ENCODE data around the gene SLFN5.
"Not testable (repeated sequence)": the region's sequence is repeated elsewhere in the genome, so short reads cannot be mapped to it uniquely, and the experiment has no call there.

SLFN5 gene

DNA sequence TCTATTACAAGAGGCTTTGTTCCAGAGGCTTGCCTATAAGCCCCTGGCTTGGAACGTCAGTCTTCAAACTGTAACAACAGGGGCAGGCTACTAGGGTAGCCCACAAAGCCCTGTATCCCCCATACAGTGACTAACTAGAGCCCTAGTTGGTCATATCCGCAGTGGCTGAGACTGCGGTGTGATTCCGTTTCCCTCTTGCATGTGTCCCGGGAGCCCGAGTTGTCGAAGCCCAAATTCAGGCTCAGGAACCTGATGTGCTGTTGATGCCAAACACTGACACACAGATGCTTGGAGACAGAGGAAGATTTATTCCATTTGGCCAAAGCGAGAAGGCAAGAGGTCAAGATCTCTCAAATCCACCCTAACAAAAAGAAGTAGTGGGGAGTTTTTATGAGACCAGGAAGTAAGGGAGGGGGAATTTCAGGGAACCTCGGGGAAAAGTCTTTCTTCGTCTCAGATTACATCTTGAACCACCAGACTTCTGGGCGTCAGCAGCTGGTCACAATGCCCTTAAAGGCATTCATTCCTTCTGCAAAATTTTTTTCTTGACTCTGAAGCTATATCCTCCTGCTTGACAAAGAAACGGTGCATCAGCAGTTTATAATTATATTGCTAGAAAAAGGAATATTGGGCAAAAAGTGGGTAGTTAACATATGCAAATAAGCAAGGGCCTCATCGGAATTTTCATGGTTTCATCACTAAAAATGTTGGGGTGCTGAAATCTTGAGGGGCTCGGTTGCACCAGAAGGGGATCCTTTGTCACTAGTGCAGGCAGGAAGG is 879 bp downstream of the SLFN5 start:
- DNase-seq = no peak

DNA sequence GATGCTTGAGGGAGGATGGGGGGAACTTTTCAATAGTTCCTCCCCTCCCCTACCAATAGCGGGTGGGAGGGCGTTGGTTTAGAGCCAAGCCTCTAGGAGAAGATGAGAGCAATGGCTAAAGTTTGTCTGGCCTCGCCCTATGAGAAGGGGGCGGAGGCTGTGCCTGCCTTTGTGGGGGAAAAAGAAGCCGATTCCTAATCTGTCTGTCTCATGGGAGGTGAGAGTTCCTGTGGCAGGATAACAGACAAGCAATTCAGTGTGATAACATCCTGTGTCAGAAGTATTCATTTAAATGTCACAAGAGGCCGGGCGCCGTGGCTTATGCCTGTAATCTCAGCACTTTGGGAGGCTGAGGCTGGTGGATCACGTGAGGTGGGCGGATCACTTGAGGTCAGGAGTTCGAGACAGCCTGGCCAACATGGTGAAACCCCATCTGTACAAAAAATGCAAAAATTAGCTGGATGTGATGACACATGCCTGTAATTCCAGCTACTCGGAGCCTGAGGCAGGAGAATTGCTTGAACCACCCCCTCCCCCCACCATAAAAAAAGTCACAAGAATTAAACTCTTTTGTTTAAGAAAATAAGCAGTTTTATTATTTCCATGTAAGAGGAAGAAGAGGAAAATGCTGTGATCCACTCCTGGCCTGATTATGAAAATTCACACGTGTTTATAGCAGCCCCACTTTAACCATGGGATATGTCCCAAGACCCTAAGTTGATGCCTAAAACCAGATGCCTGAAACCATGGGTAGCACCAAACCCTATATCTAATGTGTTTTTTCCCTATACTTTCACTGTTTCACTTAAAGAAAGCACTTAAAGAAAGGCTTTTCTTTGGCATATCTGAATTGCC is 1.7 kb downstream of the SLFN5 start:
- no peak for DNase-seq

DNA sequence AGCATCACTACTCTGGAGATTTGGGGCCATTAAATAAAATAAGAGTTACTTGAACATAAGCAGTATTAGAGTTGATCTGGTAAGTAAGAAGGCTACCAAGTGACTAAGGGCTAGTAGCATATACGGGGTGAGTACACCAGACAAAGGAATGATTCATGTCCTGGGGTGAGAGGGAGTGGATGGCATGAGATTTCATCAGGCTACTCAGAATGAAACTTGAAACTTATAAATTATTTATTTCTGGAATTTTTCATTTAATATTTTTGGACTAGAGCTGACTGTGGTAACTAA is 2.3 kb downstream of the SLFN5 start:
- no peak for DNase-seq

DNA sequence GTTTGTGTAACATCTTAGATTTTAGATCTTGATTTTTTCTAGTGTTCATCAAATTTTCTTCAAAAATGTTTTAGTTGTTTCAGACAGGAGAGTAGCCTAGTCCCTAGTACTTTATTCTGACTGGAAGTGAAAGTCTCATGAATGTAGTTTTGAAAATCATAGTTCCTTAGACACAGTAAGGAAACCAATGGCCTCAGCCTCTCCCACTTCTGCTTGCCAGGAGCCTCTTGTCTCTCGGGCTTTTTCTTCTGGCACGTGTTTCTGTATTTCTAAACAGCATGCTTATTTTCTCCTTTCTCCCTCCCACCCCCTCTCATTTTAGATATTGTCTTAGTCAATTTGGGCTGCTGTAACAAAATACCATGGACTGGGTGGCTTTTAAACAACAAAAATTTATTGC is 9.8 kb downstream of the SLFN5 start:
- DNase-seq = no peak

DNA sequence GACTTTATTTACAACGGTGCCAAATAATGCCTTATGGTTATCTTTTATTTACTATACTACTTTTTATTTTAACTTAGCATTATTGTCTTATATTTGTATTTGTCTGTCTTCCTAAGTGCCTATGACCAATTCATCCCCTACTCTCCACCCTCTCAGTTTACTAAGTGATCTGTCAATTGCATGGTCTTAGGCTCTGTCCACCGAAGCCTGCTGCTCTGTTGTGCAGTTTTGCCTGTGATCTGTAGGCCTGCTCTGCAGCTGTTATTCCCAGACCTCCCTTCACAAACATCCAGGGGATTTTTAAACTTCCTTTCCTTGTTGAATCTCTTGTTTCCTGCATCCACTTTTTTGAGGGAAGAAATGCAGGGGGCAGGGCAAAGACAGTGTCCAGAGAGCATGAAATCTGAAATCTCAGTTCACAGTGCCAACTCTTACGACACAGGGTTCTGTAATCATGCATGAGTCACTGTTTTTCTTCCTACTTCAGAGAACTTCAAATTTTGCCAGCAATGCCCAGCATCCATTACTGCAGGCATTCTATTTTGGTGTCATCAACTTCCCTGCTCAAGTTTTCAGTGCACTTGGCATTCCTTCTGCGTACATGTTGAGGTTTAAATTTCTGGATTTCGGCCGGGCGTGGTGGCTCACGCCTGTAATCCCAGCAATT is 11.4 kb downstream of the SLFN5 start:
- DNase-seq = no peak

DNA sequence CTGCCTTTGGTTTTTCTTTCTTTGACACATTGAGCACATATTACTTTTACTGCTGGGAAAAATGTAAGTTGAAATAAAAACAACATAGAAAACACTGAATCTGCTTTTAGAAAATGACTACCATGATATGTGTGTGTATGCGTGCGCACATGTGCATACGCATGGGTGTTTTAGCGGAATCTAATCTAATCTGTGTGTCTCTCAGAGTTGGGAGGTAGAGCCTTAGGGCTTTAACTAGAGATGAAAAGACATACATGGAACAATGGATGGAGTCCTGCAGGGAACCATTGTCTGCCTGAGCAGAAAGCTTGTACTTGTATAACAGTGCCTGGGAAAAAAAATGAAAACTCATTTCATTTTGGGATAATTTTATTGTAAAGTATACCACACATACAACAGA is 12.4 kb downstream of the SLFN5 start:
- DNase-seq = no peak

DNA sequence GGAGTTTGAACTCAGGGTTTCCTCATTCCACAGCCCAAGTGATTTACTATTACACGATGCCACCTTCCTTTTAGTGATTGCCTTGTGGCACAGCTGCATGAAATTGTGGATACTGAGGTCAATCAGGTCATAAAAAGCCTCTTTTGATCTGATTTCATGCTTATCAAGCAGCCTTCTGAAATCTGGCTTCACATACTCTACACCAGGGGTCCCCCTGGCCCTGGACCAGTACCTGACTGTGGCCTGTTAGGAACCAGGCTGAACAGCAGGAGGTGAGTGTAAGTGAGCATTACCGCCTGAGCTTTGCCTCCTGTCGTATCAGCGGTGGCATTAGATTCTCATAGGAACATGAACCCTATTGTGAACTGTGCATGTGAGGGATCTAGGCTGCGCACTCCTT is 13.8 kb downstream of the SLFN5 start:
- DNase-seq = no peak

DNA sequence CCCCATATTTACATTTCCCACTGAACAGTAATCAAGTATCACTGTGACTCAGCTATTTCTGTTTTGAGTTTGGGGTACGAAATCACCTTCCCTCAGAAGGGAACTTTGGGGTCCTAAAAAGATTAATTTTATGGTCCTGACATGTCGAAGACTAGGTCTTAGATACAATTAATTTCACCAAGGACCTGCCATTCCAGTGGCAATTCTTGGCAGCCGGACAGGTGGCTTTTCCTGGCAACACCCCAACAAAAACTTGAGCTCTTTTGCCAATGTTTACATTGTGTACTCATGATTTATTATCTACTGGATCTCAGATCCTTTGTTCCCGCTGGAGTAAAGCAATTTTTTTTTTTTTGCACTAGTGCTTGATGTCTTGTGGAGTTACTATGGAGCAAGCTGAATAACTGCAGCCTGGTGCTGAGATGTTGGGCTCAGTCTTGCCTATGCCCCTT is 14.4 kb downstream of the SLFN5 start:
- DNase-seq = no peak

DNA sequence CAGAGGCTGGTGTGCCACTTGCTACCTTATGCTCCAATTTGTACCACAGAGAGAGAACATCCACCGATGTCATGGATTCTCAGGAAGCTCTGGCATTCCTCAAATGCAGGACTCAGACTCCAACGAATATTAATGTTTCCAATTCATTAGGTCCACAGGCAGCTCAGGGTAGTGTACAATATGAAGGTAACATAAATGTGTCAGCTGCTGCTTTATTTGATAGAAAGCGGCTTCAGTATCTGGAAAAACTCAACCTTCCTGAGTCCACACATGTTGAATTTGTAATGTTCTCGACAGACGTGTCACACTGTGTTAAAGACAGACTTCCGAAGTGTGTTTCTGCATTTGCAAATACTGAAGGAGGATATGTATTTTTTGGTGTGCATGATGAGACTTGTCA is 16.1 kb downstream of the SLFN5 start:
- DNase-seq = no peak

DNA sequence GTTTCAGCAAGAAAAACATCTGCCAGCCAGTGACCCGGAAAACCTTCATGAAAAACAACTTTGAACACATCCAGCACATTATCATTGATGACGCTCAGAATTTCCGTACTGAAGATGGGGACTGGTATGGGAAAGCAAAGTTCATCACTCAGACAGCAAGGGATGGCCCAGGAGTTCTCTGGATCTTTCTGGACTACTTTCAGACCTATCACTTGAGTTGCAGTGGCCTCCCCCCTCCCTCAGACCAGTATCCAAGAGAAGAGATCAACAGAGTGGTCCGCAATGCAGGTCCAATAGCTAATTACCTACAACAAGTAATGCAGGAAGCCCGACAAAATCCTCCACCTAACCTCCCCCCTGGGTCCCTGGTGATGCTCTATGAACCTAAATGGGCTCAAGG is 22.2 kb downstream of the SLFN5 start:
- no peak for DNase-seq

DNA sequence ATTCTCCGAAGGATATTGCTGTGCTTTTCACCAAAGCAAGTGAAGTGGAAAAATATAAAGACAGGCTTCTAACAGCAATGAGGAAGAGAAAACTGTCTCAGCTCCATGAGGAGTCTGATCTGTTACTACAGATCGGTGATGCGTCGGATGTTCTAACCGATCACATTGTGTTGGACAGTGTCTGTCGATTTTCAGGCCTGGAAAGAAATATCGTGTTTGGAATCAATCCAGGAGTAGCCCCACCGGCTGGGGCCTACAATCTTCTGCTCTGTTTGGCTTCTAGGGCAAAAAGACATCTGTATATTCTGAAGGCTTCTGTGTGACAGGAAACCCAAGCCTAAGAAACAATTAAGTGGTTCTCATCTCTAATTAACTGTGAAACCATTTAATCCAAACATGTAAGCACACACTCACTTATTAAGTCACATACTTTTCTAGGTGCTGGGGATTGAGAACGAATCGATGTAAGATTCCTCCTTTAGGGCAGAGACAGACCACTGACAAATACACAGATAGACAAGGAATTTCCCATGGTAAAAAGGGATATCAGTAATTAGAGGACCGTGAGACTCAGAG is 22.8 kb downstream of the SLFN5 start:
- DNase-seq = no peak

DNA sequence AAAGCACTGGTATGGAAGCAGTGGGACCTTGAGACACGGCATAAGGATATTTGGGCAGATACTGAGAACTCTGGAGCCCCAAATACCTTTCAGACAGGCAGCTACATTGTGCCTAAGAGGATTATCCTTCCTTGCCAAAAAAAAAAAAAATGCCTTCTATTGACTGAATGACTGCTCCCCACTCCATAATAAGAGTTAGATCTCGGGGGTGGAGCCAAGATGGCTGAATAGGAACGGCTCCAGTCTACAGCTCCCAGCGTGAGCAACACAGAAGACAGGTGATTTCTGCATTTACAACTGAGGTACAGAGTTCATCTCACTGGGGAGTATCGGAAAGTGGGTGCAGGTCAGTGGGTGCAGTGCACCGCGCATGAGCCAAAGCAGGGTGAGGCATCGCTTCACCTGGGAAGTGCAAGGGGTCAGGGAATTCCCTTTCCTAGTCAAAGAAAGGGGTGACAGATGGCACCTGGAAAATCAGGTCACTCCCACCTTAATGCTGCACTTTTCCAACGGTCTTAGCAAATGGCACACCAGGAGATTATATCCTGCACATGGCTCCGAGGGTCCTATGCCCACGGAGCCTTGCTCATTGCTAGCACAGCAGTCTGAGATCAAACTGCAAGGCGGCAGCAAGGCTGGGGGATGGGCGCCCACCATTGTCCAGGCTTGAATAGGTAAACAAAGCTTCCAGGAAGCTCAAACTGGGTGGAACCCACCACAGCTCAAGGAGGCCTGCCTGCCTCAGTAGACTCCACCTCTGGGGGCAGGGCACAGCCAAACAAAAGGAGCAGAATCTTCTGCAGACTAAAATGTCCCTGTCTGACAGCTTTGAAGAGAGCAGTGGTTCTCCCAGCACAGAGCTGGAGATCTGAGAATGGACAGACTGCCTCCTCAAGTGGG is 31.5 kb downstream of the SLFN5 start:
- not testable (repeated sequence) for DNase-seq

DNA sequence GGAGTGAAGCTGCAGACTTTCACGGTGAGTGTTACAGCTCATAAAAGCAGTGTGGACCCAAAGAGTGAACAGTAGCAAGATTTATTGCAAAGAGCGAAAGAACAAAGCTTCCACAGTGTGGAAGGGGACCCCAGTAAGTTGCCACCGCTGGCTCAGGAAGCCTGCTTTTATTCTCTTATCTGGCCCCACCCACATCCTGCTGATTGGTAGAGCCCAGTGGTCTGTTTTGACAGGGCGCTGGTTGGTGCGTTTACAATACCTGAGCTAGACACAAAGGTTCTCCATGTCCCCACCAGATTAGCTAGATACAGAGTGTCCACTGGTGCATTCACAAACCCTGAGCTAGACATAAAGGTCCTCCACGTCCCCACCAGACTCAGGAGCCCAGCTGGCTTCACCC is 35.6 kb downstream of the SLFN5 start:
- DNase-seq = not testable (repeated sequence)

DNA sequence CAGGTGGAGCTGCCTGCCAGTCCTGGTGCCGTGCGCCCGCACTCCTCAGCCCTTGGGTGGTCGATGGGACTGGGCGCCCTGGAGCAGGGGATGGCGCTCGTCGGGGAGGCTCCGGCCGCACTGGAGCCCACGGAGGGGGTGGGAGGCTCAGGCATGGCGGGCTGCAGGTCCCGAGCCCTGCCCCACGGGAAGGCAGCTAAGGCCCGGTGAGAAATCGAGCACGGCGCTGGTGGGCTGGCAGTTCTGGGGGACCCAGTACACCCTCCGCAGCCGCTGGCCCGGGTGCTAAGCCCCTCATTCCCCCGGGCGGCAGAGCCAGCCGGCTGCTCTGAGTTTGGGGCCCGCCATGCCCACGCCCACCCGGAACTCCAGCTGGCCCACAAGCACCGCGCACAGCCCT is 36.0 kb downstream of the SLFN5 start:
- DNase-seq = not testable (repeated sequence)

DNA sequence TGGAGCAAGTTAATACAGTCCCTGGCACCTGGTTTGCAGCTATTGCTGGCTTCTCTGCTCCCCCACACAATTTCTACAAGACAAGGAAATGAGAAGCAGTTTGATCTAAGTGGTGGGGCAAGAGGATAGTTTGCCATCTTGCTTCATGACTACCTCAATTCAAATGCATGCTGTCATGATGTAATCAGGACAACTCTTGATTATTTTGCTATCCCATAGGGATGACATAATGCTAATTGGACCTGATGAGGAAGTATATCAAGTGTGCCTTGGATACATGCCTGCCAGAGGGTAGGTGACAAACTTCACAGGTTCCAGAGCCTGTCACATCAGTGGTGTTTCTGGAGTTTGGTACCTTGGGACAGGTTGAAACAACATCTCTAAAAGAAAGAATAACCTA is 40.9 kb downstream of the SLFN5 start:
- no peak for DNase-seq

DNA sequence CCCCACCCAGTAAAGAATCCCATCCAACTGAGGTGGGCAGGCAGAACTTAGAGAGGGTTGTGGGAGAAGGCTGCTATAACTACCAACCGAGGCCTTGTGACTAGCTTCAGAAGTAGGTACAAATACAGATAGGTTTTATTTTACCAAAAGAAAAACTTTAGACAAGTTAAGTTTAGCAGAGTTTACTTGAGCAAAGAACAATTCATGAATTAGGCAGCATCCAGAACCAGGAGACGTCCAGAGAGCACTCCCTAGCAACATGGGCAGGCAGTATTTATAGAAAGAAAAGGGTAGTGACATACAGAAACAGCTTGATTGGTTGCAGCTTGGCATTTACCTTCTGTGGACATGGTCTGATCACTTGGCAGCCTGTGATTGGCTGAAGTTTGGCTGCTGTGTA is 42.1 kb downstream of the SLFN5 start:
- no peak for DNase-seq

DNA sequence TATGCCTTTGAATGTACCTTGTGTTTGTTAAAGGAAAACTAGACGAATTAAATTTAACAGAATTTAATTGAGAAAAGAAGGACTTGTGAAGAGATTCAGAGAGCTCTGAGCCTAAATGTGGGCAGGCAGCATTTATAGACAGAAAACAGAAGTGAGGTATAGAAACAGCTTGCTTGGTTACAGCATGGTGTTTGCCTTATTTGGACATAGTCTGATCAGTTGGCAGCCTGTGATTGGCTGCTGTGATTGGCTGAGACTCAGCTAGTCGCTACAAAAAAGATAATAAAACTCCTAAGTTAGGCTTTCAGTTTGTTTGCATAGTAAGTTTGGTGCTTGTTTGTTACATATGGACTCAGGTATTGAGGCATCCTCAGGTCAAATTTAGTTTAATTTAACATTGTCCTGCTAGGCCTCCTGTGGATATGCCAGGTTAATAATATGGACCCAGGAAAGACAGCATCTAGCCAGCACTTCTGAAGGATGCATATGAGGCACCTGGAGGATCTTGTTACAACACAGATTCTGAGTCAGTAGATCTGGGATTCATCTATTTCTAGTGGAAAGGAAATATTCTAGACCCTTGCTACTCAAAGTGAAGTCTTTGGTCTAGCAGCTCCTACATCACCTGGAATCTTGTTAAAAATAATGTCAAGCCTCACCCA is 43.4 kb downstream of the SLFN5 start:
- no peak for DNase-seq

DNA sequence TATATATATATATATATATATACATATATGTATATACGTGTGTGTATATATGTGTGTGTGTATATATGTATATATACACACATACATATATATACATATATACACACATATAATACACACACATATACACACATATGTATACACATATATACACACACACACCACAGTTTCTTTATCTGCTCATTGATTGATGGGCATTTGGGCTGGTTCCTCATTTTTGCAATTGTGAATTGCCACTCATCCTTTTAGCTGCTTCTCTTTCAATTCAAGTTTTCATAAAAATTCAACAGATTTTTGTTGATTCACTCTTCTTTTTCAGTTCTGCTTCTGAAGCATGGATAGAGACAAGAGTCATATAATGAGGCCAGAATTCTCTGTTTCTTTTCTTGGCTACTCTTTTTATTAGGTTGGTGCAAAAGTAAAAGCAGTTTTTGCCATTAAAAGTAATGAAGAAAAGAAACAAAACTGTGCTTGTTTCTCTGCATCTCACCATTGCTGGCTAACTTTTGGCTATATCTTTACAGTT is 44.5 kb downstream of the SLFN5 start:
- no peak for DNase-seq

DNA sequence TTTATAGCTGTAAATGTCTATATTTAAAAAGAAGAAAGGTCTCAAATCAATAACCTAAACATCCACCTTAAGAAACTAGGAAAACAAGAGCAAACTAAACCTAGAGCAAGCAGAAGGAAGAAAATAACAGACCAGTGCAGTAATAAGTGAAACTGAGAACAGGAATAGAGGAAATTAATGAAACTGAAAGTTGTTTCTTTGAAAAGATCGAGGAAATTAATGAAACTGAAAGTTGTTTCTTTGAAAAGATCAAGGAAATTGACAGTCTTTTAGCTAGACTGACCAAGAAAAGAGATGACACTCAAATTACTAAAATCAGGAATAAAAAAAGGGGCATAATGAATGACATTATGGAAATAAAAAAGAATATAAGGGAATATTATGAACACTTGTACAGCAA is 46.4 kb downstream of the SLFN5 start:
- DNase-seq = no peak

DNA sequence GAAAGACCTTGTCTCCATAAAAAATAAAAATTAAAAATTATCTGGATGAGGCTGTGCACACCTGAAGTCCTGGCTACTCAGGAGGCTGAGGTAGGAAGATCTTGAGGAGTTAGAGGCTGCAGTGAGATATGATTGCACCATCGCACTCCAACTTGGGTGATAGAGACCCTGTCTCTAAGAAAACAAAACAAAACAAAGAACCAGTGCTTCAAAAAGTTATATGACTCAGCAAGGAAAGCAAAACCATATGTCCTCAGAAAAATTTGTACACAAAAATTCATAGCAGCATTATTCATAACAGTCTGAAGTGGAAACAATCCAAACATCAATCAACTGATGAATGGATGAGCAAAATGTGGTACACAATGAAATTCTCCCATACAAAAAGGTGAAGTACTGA is 48.9 kb downstream of the SLFN5 start:
- no peak for DNase-seq

DNA sequence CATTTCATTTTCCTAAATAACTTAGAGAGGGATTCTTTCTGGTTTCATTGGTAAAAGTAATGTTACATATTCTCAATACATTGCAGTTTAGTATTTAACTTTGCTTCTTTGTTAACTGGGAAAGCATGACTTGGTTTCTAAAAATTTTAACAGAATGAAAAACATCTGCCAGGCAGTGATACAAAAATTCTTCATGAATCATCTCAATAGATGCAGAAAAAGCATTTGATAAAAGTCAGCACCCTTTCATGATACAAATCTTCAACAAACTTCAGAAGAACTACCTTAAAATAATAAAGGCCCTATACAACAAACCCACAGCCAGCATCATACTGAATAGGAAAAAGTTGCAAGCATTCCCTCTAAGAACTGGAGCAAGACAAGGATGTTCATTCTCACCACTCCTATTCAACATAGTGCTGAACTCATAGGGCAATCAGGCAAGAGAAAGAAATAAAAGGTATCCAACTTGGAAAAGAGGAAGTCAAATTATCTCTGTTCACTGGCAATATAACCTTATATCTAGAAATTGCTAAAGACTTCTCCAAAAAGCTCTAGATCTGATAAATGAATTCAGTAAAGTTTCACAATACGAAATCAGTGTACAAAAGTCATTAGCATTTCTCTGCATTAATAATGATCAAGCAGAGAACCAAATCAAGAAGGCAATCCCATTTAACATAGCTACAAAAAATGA is 50.4 kb downstream of the SLFN5 start:
- no peak for DNase-seq
